Panc1 (cell line): ENCODE results near the gene DSCAML1. TPM values are rescaled to one million over a fixed set of nuclear protein-coding genes. Genes with fewer than 3 reads are reported as not detected.

Experiments
- ATAC-seq: fragments of 200-7000 bp; cut with Tn5 transposase; 2 replicates; pipeline ENCODE4 v1.9.1; 2020; ENCODE audit warnings: mild to moderate bottlenecking, moderate library complexity
- BruUV-seq: library from RNA; stranded (reverse); fragments of 400-500 nt; replicated peaks from 2 replicates; lab custom pipeline; 2021; lab: Mats Ljungman, UMichigan
- CTCF ChIA-PET: fragments of 300-600 bp; sonication (Branson Sonifier 250); formaldehyde crosslinking; loops from one replicate; lab custom pipeline; 2022; ENCODE audit warnings: antibody characterized with exemption; lab: Charles Lee
- POLR2A ChIA-PET: fragments of 300-600 bp; sonication (Branson Sonifier 250); formaldehyde crosslinking; loops from one replicate; lab custom pipeline; 2022; ENCODE audit warnings: antibody characterized with exemption; lab: Charles Lee
- DNase-seq: peaks from one replicate; pipeline ENCODE4 v3.0.0-alpha.2; 2010; ENCODE audit warnings: low read depth, low spot score
- H3K27ac ChIP-seq: 2 replicates; pipeline ENCODE4 v1.5.1; 2011; ENCODE audit warnings: mild to moderate bottlenecking, low read length, inconsistent platforms
- H3K27me3 ChIP-seq: fragments of 200-500 bp; sonication (Bioruptor generic); 2 replicates; pipeline ENCODE4 v1.6.0; 2014; ENCODE audit warnings: low read length, inconsistent platforms; ENCODE audit not compliant: control insufficient read depth, insufficient read depth
- H3K36me3 ChIP-seq: fragments of 200-500 bp; sonication (Bioruptor generic); 2 replicates; pipeline ENCODE4 v1.5.1; 2014; ENCODE audit warnings: inconsistent platforms, mild to moderate bottlenecking, low read length, moderate library complexity; ENCODE audit not compliant: control insufficient read depth, insufficient read depth
- H3K4me1 ChIP-seq: 2 replicates; pipeline ENCODE4 v1.5.1; 2011; ENCODE audit warnings: inconsistent platforms, mild to moderate bottlenecking, low read length, moderate library complexity; ENCODE audit not compliant: control insufficient read depth, insufficient read depth
- H3K4me3 ChIP-seq, 2 experiments: 2 replicates each; pipeline ENCODE4 v1.5.1; 2011 to 2012; ENCODE audit warnings: low read depth in 2 of 2, low read length in 2 of 2, mild to moderate bottlenecking in 2 of 2, inconsistent platforms in 1 of 2, moderate library complexity in 1 of 2
- H3K9me3 ChIP-seq: fragments of 200-500 bp; sonication (Bioruptor generic); 2 replicates; pipeline ENCODE4 v1.5.1; 2014; ENCODE audit warnings: low read depth, mild to moderate bottlenecking, inconsistent platforms, low read length, moderate library complexity; ENCODE audit not compliant: control insufficient read depth, insufficient read depth
- CTCF ChIP-seq: fragments of 450-650 bp; IDR thresholded peaks from 2 replicates; pipeline ENCODE4 v1.5.1; 2017; ENCODE audit warnings: mild to moderate bottlenecking
- POLR2AphosphoS5 ChIP-seq: IDR thresholded peaks from 2 replicates; pipeline ENCODE4 v1.6.1; 2012; ENCODE audit warnings: mild to moderate bottlenecking, low read depth, low read length, moderate library complexity
- SIN3A ChIP-seq: IDR thresholded peaks from 2 replicates; pipeline ENCODE4 v1.6.1; 2012; ENCODE audit warnings: low read depth, mild to moderate bottlenecking, low read length, moderate library complexity, borderline replicate concordance; ENCODE audit not compliant: insufficient read depth
- TCF7L2 ChIP-seq: IDR thresholded peaks from 2 replicates; pipeline ENCODE4 v1.6.1; 2011; ENCODE audit warnings: mild to moderate bottlenecking, low read depth, low read length, inconsistent platforms
- in situ Hi-C: cut with HindIII; loops from 2 replicates; pipeline ENCODE4 v1.10.0; 2016; ENCODE audit warnings: low sequenced_read_pairs, low pct_unique_long_range_greater_than_20kb
- intact Hi-C: fragments of 100-400 bp; cut with micrococcal nuclease; formaldehyde crosslinking; loops from one replicate; pipeline ENCODE4 v1.10.0; 2022; ENCODE audit not compliant: unreplicated experiment
- total RNA-seq: library from RNA; stranded (reverse); gene quantifications from one replicate; pipeline ENCODE4 v1.2.1, GENCODE V29; 2021; ENCODE audit not compliant: unreplicated experiment
- TF ChIP-seq, protein P1 (sequence below), 2 experiments: IDR thresholded peaks; 2 replicates each; pipeline ENCODE4 v1.6.1; 2011 to 2012; ENCODE audit warnings: low read depth in 2 of 2, control low read depth in 1 of 2, low read length in 1 of 2, mild to moderate bottlenecking in 1 of 2, moderate library complexity in 1 of 2; ENCODE audit not compliant: insufficient read depth in 1 of 2

The DSCAML1 gene
- total RNA-seq, 1 experiment from 2014 or later = 1.6 TPM

DNA sequence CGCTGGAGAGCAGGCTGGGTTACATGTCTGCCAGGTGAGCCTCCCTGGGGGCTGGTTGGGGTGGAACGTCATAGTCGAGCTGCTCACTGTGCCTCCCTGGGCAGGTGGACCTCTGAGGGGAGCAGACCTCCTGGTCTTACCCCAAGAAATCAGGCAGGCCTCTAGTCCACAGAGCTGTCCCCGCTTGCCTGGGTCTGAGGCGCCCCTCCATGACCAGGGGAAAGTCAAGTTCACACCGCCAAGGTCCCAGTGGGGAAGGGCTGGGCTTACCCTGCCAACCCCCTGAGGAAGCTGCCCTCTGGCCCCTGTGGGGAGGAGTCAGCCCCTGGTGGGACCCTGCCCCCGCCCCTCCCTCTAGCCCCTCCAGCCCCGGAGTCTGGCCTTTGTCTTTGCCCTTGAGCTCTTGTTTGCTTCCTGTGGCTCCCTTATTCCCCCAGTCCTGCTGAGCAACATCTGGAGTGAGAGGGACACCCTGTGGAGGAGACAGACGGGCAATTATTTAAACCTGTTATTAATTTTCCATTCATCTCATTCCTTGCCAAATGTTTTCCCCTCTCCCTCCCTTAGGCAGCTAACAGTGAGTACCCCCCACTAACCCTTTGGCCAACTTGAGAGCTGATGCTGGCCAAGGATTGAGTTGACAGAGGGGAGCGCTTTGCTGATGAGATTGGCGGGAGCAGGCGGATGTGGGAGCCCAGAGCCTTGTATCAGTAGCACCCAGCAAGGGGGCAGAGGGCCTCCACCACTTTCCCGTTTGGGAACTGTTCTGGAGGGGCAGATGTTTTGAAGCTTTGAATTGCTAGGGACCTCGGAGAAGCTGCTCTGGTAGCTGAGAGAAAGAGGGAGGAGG lies 385.9 kb downstream of the DSCAML1 start:
- ATAC-seq = no peak
- Histone ChIP-seq H3K36me3 (no peaks in the 10 kb centered on the region), H3K4me1 (no peaks in the 10 kb centered on the region), H3K4me3 (no peak overlapping the region), H3K9me3 (no peaks in the 10 kb centered on the region), H3K27ac (no peak overlapping the region), H3K27me3 (no peaks in the 10 kb centered on the region)
- POLR2A ChIA-PET = no interaction called here
- CTCF ChIA-PET = interaction anchor here (0.5 to 0.8 kb wide), 2 partner anchors 15 to 75 kb away, joined by 3 to 5 read pairs; no protein-coding TSS in a partner anchor
- intact Hi-C loops = no loop called here
- BruUV-seq = no TSS peak
- TF ChIP-seq CTCF (no peak), SIN3A (no peak), TCF7L2 (no peak)
- TF ChIP-seq, protein P1, sequence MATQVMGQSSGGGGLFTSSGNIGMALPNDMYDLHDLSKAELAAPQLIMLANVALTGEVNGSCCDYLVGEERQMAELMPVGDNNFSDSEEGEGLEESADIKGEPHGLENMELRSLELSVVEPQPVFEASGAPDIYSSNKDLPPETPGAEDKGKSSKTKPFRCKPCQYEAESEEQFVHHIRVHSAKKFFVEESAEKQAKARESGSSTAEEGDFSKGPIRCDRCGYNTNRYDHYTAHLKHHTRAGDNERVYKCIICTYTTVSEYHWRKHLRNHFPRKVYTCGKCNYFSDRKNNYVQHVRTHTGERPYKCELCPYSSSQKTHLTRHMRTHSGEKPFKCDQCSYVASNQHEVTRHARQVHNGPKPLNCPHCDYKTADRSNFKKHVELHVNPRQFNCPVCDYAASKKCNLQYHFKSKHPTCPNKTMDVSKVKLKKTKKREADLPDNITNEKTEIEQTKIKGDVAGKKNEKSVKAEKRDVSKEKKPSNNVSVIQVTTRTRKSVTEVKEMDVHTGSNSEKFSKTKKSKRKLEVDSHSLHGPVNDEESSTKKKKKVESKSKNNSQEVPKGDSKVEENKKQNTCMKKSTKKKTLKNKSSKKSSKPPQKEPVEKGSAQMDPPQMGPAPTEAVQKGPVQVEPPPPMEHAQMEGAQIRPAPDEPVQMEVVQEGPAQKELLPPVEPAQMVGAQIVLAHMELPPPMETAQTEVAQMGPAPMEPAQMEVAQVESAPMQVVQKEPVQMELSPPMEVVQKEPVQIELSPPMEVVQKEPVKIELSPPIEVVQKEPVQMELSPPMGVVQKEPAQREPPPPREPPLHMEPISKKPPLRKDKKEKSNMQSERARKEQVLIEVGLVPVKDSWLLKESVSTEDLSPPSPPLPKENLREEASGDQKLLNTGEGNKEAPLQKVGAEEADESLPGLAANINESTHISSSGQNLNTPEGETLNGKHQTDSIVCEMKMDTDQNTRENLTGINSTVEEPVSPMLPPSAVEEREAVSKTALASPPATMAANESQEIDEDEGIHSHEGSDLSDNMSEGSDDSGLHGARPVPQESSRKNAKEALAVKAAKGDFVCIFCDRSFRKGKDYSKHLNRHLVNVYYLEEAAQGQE (IDR thresholded peaks at IDR 0.05; ENCODE audit: insufficient read depth in 1 of 2, low read depth in 2 of 2, low read length in 1 of 2) = no peak
- no peak for DNase-seq
- in situ Hi-C loops = no loop called here

DNA sequence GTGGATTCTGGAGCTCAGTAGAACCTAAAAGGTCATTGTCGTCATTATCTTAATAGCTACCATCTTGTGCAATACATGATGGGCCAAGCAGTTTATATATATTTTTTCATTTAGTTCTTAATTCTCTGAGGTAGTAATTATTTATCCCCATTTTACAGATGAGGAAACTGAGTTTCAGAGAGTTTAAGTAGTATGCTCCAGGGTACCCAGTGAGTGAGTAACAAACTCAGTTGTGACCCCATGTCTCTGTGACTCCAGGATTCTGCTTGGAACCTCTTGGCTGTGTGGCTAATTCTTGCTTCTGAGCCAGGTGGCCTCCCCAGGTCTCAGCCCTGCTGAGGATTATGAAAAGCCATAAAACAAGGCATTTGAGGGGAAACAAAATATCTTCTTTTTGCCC lies 386.8 kb downstream of the DSCAML1 start:
- H3K36me3 ChIP-seq = no peaks in the 10 kb centered on the region
- no peaks in the 10 kb centered on the region for H3K9me3 ChIP-seq
- ChIA-PET CTCF (no interaction called here), POLR2A (no interaction called here)
- TF ChIP-seq, protein P1 (IDR thresholded peaks at IDR 0.05; ENCODE audit: insufficient read depth in 1 of 2, low read depth in 2 of 2, low read length in 1 of 2) = no peak
- TF ChIP-seq CTCF (no peak), SIN3A (no peak), POLR2AphosphoS5 (no peak), TCF7L2 (no peak)
- H3K27ac ChIP-seq = no peak overlapping the region
- in situ Hi-C loops (no loop called here), intact Hi-C loops (no loop called here)
- ATAC-seq (no peak), DNase-seq (no peak)
- H3K27me3 ChIP-seq = no peaks in the 10 kb centered on the region
- no TSS peak for BruUV-seq
- H3K4me1 ChIP-seq = no peaks in the 10 kb centered on the region
- no peak overlapping the region for H3K4me3 ChIP-seq
